ENCODE measurements around the gene CERS6. TPM values are rescaled to one million over a fixed set of nuclear protein-coding genes. Genes with fewer than 3 reads are reported as not detected.

Gene CERS6
- total RNA-seq, 1 experiment from 2014 or later: 30.3 TPM

GRCh38 chr2:168730344-168730743, 274.3 kb downstream of the CERS6 start:
- Histone ChIP-seq H3K9me3 (ENCODE audit: control insufficient read depth, insufficient read depth, low read depth, low read length) (no peaks in the 10 kb centered on the region), H3K36me3 (ENCODE audit: control insufficient read depth, insufficient read depth, low read length) (no peaks in the 10 kb centered on the region), H3K4me3 (ENCODE audit: low read depth in 2 of 2, low read length in 2 of 2) (no peak overlapping the region), H3K27ac (ENCODE audit: low read length) (no peak overlapping the region), H3K4me1 (ENCODE audit: control insufficient read depth, insufficient read depth, low read length) (no peaks in the 10 kb centered on the region), H3K27me3 (ENCODE audit: control insufficient read depth, insufficient read depth, low read length) (no peaks in the 10 kb centered on the region)
- DNase-seq (ENCODE audit: low read depth, low spot score) (no peak), ATAC-seq (no peak)
- TF ChIP-seq POLR2AphosphoS5 (IDR thresholded peaks at IDR 0.05; ENCODE audit: low read depth, low read length) (no peak), TCF7L2 (IDR thresholded peaks at IDR 0.05; ENCODE audit: low read depth, low read length) (no peak), SIN3A (IDR thresholded peaks at IDR 0.05; ENCODE audit: borderline replicate concordance, insufficient read depth, low read depth, low read length) (no peak), REST (IDR thresholded peaks at IDR 0.05; ENCODE audit: insufficient read depth in 1 of 2, low read depth in 2 of 2, low read length in 1 of 2) (no peak), CTCF (IDR thresholded peaks at IDR 0.05) (no peak)
- in situ Hi-C loops (cut with HindIII; ENCODE audit: low pct_unique_long_range_greater_than_20kb, low sequenced_read_pairs) (no loop called here), intact Hi-C loops (cut with micrococcal nuclease; ENCODE audit: unreplicated experiment) (no loop called here)
- CTCF ChIA-PET: no interaction called here
- no TSS peak for BruUV-seq (replicated peaks)
- POLR2A ChIA-PET: interaction anchor here (0.6 kb wide), 1 partner anchor 15 kb away, joined by 3 read pairs; no protein-coding TSS in a partner anchor

GRCh38 chr2:168731002-168731401, 274.9 kb downstream of the CERS6 start:
- no peak overlapping the region for H3K4me3 ChIP-seq (ENCODE audit: low read depth in 2 of 2, low read length in 2 of 2)
- DNase-seq (ENCODE audit: low read depth, low spot score) (no peak), ATAC-seq (no peak)
- no peaks in the 10 kb centered on the region for H3K4me1 ChIP-seq (ENCODE audit: control insufficient read depth, insufficient read depth, low read length)
- H3K27ac ChIP-seq (ENCODE audit: low read length): no peak overlapping the region
- H3K36me3 ChIP-seq (ENCODE audit: control insufficient read depth, insufficient read depth, low read length): no peaks in the 10 kb centered on the region
- TF ChIP-seq REST (IDR thresholded peaks at IDR 0.05; ENCODE audit: insufficient read depth in 1 of 2, low read depth in 2 of 2, low read length in 1 of 2) (no peak), CTCF (IDR thresholded peaks at IDR 0.05) (no peak), POLR2AphosphoS5 (IDR thresholded peaks at IDR 0.05; ENCODE audit: low read depth, low read length) (no peak), TCF7L2 (IDR thresholded peaks at IDR 0.05; ENCODE audit: low read depth, low read length) (no peak), SIN3A (IDR thresholded peaks at IDR 0.05; ENCODE audit: borderline replicate concordance, insufficient read depth, low read depth, low read length) (no peak)
- no peaks in the 10 kb centered on the region for H3K27me3 ChIP-seq (ENCODE audit: control insufficient read depth, insufficient read depth, low read length)
- no TSS peak for BruUV-seq (replicated peaks)
- intact Hi-C loops (cut with micrococcal nuclease; ENCODE audit: unreplicated experiment) (no loop called here), in situ Hi-C loops (cut with HindIII; ENCODE audit: low pct_unique_long_range_greater_than_20kb, low sequenced_read_pairs) (no loop called here)
- CTCF ChIA-PET: no interaction called here
- H3K9me3 ChIP-seq (ENCODE audit: control insufficient read depth, insufficient read depth, low read depth, low read length): no peaks in the 10 kb centered on the region
- POLR2A ChIA-PET: interaction anchor here (0.6 kb wide), 1 partner anchor 14 kb away, joined by 3 read pairs; no protein-coding TSS in a partner anchor
